IPS DF 6.9 (cell line): ENCODE measurements around the gene CYTH2.

Experiments used
- DNase-seq: peaks from one replicate; pipeline ENCODE4 v3.0.0-alpha.2; 2013; ENCODE audit warnings: low read depth, low spot score
- H3K27ac ChIP-seq: one replicate; pipeline ENCODE4 v1.5.1; 2013; ENCODE audit warnings: low read length, control low read depth
- H3K27me3 ChIP-seq: 2 replicates; pipeline ENCODE4 v1.6.1; 2013; ENCODE audit warnings: mild to moderate bottlenecking, low read length; ENCODE audit not compliant: control insufficient read depth, insufficient read depth
- H3K36me3 ChIP-seq: 2 replicates; pipeline ENCODE4 v1.6.1; 2013; ENCODE audit warnings: low read length; ENCODE audit not compliant: control insufficient read depth, insufficient read depth
- H3K4me1 ChIP-seq: 2 replicates; pipeline ENCODE4 v1.6.1; 2013; ENCODE audit warnings: low read length; ENCODE audit not compliant: control insufficient read depth, insufficient read depth
- H3K4me3 ChIP-seq: 2 replicates; pipeline ENCODE4 v1.5.1; 2013; ENCODE audit warnings: mild to moderate bottlenecking, low read length
- H3K9me3 ChIP-seq: 2 replicates; pipeline ENCODE4 v1.6.1; 2013; ENCODE audit warnings: low read length, inconsistent platforms; ENCODE audit not compliant: control insufficient read depth, insufficient read depth
- WGBS: extraction: QIAGEN DNeasy Blood & Tissue Kit; methylation state at CpG from one replicate; pipeline ENCODE4 v1.1.7; 2013; ENCODE audit warnings: mixed read lengths, missing lambda C conversion rate; ENCODE audit not compliant: insufficient read length, insufficient coverage; 5-methylcytosine and 5-hydroxymethylcytosine counted together

Gene CYTH2

DNA sequence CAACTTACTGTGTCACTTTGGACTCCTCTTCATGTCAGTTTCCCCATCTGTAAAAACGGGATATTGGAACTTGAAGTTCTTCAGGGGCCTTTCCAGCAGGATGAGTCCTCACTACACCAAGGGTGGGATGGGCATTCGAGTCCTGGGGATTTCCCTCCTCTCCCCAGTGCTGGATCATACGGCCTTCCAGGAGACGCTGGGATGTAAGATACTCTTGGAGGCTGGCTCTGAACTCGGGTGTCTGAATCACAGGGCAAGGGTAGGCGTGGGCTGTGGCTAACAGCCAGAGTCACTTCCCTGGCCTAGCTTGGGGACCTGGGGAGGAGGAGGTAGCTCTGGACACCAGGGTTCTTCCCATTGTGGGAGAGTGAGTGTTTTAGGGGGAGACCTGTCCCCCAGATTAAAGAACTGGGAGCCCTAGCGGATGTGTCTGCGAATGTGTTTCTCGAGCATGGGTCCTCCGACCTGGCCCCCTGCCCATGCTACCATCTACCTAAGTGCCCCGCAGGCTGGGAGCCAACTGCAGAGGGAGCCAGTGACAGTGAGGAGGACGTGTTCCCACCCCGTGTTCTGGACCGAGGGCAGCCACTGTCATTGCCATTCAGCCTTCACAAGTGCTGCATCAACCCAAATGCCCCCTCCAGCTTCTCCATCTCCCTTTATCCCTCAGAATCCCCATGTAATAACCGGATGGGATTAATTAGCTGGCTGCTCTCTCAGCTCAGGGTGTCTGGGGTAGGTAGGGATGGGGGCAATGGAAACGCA is 2.4 kb upstream of the CYTH2 start:
- peaks cover 13% of the 10 kb centered on the region for H3K36me3 ChIP-seq
- no peak overlapping the region for H3K27ac ChIP-seq
- no peaks in the 10 kb centered on the region for H3K9me3 ChIP-seq
- H3K4me3 ChIP-seq, result no peak overlapping the region
- DNase-seq, result no peak
- no peaks in the 10 kb centered on the region for H3K27me3 ChIP-seq
- WGBS, result 100% methylated on average over 1 of the region's 16 CpGs
- no peaks in the 10 kb centered on the region for H3K4me1 ChIP-seq

DNA sequence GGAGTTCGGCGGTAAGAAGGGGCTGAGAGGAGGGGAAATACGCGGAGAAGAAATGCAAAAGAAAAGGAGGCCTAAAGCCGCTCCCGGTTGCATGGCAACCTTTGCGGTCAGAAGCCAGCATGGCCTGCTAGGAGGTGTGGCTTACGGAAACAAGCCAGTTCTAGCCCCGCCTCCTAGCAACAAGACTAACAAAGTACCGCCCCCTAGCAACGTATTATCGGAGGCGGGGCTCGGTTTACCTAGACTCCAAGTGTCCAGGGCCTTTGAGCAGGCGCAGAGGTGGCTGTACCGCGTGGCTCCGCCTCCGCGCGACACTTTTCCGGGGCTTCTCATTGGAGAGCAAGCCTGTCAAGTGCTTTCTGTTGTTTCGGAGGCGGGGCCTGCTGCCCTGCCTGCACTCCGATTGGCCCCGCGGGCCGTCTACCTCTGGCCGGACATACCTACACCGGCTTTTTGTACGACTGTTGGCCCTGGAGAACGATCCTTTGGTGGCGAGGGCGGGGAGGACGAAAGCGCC is 339 bp upstream of the CYTH2 start:
- Histone ChIP-seq H3K27ac (no peak overlapping the region), H3K27me3 (no peaks in the 10 kb centered on the region), H3K4me3 (peak overlapping the region; percentile 90; the same call in 1 of the 2 replicates), H3K36me3 (peaks cover 33% of the 10 kb centered on the region), H3K4me1 (no peaks in the 10 kb centered on the region), H3K9me3 (no peaks in the 10 kb centered on the region)
- WGBS, result no CpG with 5 or more reads among the region's 36 CpGs
- peak; percentile 100 for DNase-seq

DNA sequence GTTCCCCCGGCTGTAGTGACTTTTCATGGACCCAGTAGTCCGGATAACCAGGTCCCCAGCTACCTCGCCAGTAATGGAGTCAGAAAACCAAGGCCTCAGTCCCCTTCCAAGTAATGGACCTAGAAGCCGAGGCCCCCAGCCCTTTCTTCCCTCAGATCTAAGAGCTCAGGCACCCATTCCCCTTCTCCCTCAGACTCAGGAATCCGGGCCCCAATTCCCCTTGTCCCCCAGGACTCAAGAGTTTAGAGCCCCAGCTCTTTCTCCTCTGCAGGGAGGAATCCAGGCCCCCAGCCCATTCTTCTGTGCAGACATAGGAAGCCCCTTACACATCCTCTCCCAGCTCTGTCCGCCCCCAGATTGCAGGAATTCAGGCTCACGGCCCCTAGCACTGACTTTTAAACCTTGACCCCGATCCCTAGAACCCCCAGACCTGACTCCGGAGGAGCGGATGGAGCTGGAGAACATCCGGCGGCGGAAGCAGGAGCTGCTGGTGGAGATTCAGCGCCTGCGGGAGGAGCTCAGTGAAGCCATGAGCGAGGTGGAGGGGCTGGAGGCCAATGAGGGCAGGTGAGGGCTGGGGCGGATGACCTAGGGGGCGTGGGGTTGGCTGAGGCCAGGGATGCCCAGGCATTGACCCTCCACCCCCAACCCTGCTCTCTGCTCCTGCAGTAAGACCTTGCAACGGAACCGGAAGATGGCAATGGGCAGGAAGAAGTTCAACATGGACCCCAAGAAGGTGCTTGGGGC is 938 bp downstream of the CYTH2 start:
- Histone ChIP-seq H3K36me3 (peaks cover 42% of the 10 kb centered on the region), H3K4me3 (peak overlapping the region; percentile 90; the same call in 1 of the 2 replicates), H3K9me3 (no peaks in the 10 kb centered on the region), H3K27me3 (no peaks in the 10 kb centered on the region), H3K27ac (no peak overlapping the region), H3K4me1 (no peaks in the 10 kb centered on the region)
- DNase-seq, result no peak
- WGBS, result no CpG with 5 or more reads among the region's 20 CpGs

GRCh38 chr19:48470856-48471255 is 1.7 kb downstream of the CYTH2 start:
- H3K27ac ChIP-seq, result no peak overlapping the region
- H3K4me1 ChIP-seq, result no peaks in the 10 kb centered on the region
- WGBS, result no CpG with 5 or more reads among the region's 10 CpGs
- no peak overlapping the region for H3K4me3 ChIP-seq
- H3K36me3 ChIP-seq, result peaks cover 49% of the 10 kb centered on the region
- H3K27me3 ChIP-seq, result no peaks in the 10 kb centered on the region
- H3K9me3 ChIP-seq, result no peaks in the 10 kb centered on the region
- DNase-seq, result no peak

GRCh38 chr19:48471836-48472235 is 2.7 kb downstream of the CYTH2 start:
- H3K4me3 ChIP-seq, result no peak overlapping the region
- no peaks in the 10 kb centered on the region for H3K27me3 ChIP-seq
- no peaks in the 10 kb centered on the region for H3K9me3 ChIP-seq
- no peak overlapping the region for H3K27ac ChIP-seq
- peaks cover 50% of the 10 kb centered on the region for H3K36me3 ChIP-seq
- no peak for DNase-seq
- no CpG with 5 or more reads among the region's 4 CpGs for WGBS
- no peaks in the 10 kb centered on the region for H3K4me1 ChIP-seq

DNA sequence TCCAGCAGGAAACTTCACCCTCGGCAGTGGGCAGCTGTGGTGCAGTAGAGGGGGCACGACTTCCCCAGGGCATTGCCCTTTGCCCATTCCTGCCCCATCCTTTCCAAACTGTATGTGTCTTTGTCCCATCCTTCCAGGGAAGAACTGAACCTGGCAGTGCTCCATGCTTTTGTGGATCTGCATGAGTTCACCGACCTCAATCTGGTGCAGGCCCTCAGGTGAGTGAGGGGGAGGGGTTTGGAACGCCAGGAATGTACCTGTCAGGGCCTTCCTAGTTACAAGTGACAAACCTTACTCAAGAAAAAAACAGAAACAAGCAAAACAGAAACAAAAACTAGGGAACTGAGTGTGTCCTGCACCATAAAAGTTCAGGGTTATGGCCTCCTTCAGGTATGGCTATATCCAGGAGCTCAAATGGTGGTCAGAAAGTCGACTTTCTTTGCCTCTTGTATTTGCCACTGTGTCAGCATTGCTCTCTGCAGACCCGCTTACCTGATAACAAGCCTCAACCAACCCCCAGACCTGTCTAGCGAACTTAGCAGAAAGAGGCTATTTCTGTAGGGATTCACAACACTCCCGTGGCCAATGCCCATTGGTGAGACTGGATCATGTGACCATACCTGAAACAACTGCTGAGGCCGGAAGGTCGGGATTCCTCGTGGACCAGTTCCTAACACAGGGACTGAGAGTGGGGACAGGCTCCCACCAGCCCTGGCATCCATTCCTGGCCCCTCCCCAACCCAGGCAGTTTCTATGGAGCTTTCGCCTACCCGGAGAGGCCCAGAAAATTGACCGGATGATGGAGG is 4.2 kb downstream of the CYTH2 start:
- DNase-seq, result no peak
- WGBS, result no CpG with 5 or more reads among the region's 14 CpGs
- H3K4me3 ChIP-seq, result no peak overlapping the region
- H3K4me1 ChIP-seq, result no peaks in the 10 kb centered on the region
- no peak overlapping the region for H3K27ac ChIP-seq
- H3K36me3 ChIP-seq, result peaks cover 50% of the 10 kb centered on the region
- no peaks in the 10 kb centered on the region for H3K9me3 ChIP-seq
- no peaks in the 10 kb centered on the region for H3K27me3 ChIP-seq

GRCh38 chr19:48474084-48474592 is 5.0 kb downstream of the CYTH2 start:
- Histone ChIP-seq H3K27me3 (no peaks in the 10 kb centered on the region), H3K4me1 (no peaks in the 10 kb centered on the region), H3K36me3 (peaks cover 52% of the 10 kb centered on the region), H3K27ac (no peak overlapping the region), H3K9me3 (no peaks in the 10 kb centered on the region), H3K4me3 (no peak overlapping the region)
- WGBS, result no CpG with 5 or more reads among the region's 16 CpGs
- no peak for DNase-seq

DNA sequence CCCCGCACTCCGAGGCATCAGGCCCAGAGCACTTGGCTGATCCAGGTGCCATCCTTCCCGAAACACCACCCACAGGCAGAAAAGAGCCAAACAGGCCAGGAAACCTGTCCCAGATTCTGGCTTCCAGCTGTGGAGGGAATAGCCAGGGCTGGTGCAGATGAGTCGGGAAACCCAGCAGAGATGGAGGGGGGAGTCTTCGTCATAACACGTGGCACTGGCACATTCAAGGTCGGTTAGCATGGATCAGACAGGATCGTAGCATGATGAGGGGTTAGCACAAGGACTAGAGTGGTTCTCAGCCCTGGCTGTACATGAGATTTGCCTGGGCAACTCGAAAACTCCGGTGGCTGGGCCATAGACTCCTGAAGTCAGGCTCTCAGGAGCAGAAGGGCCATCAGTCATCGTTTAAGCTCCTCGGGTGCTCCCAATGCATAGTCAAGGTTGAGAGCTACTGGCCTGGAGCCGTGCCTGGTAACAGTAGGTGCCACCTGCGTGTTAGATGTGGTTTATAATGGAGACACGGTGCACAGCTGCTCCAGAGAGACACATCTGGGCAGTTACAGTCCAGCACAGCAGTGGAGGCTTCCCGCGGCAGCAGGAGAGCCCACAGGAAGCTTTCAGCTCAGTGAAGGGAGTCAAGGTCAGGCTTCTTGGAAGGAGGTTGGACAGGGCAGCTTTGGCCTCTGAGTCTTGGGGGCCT is 6.3 kb downstream of the CYTH2 start:
- DNase-seq, result no peak
- Histone ChIP-seq H3K4me1 (no peaks in the 10 kb centered on the region), H3K27me3 (no peaks in the 10 kb centered on the region), H3K4me3 (no peak overlapping the region), H3K27ac (no peak overlapping the region), H3K9me3 (no peaks in the 10 kb centered on the region), H3K36me3 (peaks cover 52% of the 10 kb centered on the region)
- no CpG with 5 or more reads among the region's 17 CpGs for WGBS

DNA sequence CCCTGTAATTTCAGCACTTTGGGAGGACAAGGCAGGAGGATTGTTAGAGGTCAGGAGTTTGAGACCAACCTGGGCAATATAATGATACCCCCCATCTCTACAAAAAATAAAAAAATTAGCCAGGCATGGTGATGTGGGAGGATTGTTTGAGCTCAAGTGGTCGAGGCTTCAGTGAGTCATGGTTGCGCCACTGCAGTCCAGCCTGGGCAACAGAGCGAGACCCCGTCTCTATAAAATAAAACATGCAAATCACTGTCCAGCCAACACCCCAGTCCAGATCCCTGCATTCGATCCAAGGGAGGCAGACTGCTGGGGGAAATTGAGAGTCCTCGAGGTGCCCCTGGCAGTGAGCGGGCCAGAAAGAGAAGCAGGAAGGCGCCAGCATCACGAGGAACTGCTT is 7.0 kb downstream of the CYTH2 start:
- H3K36me3 ChIP-seq, result peaks cover 46% of the 10 kb centered on the region
- H3K4me3 ChIP-seq, result no peak overlapping the region
- DNase-seq, result no peak
- H3K27me3 ChIP-seq, result no peaks in the 10 kb centered on the region
- no peak overlapping the region for H3K27ac ChIP-seq
- no peaks in the 10 kb centered on the region for H3K9me3 ChIP-seq
- peaks cover 2% of the 10 kb centered on the region; the same call in 1 of the 2 replicates for H3K4me1 ChIP-seq
- WGBS, result no CpG with 5 or more reads among the region's 9 CpGs
